Smooth muscle cell (in vitro differentiated cells): ENCODE results near the gene ZNF670. TPM values are rescaled to one million over a fixed set of nuclear protein-coding genes. Genes with fewer than 3 reads are reported as not detected.

Source experiments
- DNase-seq: peaks from one replicate; lab custom pipeline; 2025; ENCODE audit not compliant: unreplicated experiment; lab: John Stamatoyannopoulos, UW
- H2AFZ ChIP-seq: fragments of 200-600 bp; sonication (generic); 2 replicates; pipeline ENCODE4 v1.6.0; 2016; ENCODE audit warnings: antibody characterized with exemption, low read depth, mild to moderate bottlenecking
- H3F3A ChIP-seq: fragments of 200-600 bp; sonication (generic); 2 replicates; pipeline ENCODE4 v1.6.0; 2017; ENCODE audit warnings: antibody characterized with exemption, low read depth
- H3K27ac ChIP-seq: fragments of 200-600 bp; sonication (generic); 2 replicates; pipeline ENCODE4 v1.5.1; 2016; ENCODE audit warnings: low read depth, mild to moderate bottlenecking
- H3K27me3 ChIP-seq: fragments of 200-600 bp; sonication (generic); 2 replicates; pipeline ENCODE4 v1.6.1; 2016; ENCODE audit warnings: low read depth, mild to moderate bottlenecking
- H3K36me3 ChIP-seq: fragments of 200-600 bp; sonication (generic); 2 replicates; pipeline ENCODE4 v1.5.1; 2016; ENCODE audit warnings: low read depth
- H3K4me1 ChIP-seq: fragments of 200-600 bp; sonication (generic); 2 replicates; pipeline ENCODE4 v1.5.1; 2016; ENCODE audit warnings: low read depth
- H3K4me2 ChIP-seq: fragments of 200-600 bp; sonication (generic); 2 replicates; pipeline ENCODE4 v1.6.0; 2016; ENCODE audit warnings: mild to moderate bottlenecking
- H3K4me3 ChIP-seq: fragments of 200-600 bp; sonication (generic); 2 replicates; pipeline ENCODE4 v1.5.1; 2016; ENCODE audit warnings: mild to moderate bottlenecking
- H3K79me2 ChIP-seq: fragments of 200-600 bp; sonication (generic); 2 replicates; pipeline ENCODE4 v1.6.0; 2016; ENCODE audit warnings: low read depth, mild to moderate bottlenecking
- H3K9ac ChIP-seq: fragments of 200-600 bp; sonication (generic); 2 replicates; pipeline ENCODE4 v1.6.0; 2016; ENCODE audit warnings: low read depth
- H3K9me3 ChIP-seq: fragments of 200-600 bp; sonication (generic); replicated peaks from 2 replicates; pipeline ENCODE4 v1.5.1; 2016; ENCODE audit warnings: low read depth
- H4K20me1 ChIP-seq: fragments of 200-600 bp; sonication (generic); 2 replicates; pipeline ENCODE4 v1.6.0; 2016; ENCODE audit warnings: low read depth
- WGBS: methylation state at CpG from one replicate; pipeline ENCODE4 v1.1.7; 2016; ENCODE audit warnings: low lambda C conversion rate; 5-methylcytosine and 5-hydroxymethylcytosine counted together
- polyA plus RNA-seq: library from polyadenylated mRNA; unstranded; fragments of >200 nt; fragmentation: Nextera tagmentation; extraction: Ambion mirVana; gene quantifications from 2 replicates; pipeline ENCODE4 v1.2.1, GENCODE V29; 2016
- total RNA-seq: library from RNA; depleted of rRNA; stranded (reverse); fragments of >200 nt; gene quantifications from 2 replicates; pipeline ENCODE4 v1.2.3, GENCODE V29; 2014
- TF ChIP-seq, protein P1 (sequence below): fragments of 200-600 bp; sonication (generic); IDR thresholded peaks from 2 replicates; pipeline ENCODE4 v1.5.1; 2017; ENCODE audit warnings: borderline replicate concordance, mild to moderate bottlenecking, antibody characterized with exemption; ENCODE audit not compliant: insufficient read depth, poor library complexity, severe bottlenecking

ZNF670 gene
- total and polyA plus RNA-seq, 2 experiments from 2014 or later, result 2.8 to 3.9 TPM

DNA sequence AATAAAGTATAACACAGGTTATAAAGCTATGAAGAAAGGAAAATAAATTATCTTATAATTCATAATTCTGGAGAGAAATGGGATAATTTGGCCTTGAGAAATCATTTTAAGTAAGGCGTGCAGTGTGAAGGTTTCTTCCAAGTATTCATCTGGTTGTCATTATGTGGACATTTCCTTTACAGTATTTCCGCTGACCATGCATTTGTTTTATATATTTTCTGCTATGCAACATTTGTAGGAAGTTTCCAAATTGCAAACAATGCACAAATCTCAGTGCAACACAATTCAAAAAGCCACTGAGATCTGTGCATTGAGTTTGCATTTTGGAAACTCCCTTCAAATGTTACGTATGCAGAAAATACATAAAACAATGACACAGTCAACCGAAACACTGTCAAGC is 17.8 kb downstream of the ZNF670 start:
- Histone ChIP-seq H3K36me3 (no peaks in the 10 kb centered on the region), H3K79me2 (peaks cover 43% of the 10 kb centered on the region), H3K4me1 (no peaks in the 10 kb centered on the region), H2AFZ (no peak overlapping the region), H4K20me1 (peaks cover 9% of the 10 kb centered on the region), H3K9me3 (no peaks in the 10 kb centered on the region), H3K4me3 (no peak overlapping the region), H3K27ac (no peak overlapping the region), H3F3A (no peaks in the 10 kb centered on the region), H3K27me3 (no peaks in the 10 kb centered on the region), H3K4me2 (no peak overlapping the region), H3K9ac (no peak overlapping the region)
- TF ChIP-seq, protein P1, sequence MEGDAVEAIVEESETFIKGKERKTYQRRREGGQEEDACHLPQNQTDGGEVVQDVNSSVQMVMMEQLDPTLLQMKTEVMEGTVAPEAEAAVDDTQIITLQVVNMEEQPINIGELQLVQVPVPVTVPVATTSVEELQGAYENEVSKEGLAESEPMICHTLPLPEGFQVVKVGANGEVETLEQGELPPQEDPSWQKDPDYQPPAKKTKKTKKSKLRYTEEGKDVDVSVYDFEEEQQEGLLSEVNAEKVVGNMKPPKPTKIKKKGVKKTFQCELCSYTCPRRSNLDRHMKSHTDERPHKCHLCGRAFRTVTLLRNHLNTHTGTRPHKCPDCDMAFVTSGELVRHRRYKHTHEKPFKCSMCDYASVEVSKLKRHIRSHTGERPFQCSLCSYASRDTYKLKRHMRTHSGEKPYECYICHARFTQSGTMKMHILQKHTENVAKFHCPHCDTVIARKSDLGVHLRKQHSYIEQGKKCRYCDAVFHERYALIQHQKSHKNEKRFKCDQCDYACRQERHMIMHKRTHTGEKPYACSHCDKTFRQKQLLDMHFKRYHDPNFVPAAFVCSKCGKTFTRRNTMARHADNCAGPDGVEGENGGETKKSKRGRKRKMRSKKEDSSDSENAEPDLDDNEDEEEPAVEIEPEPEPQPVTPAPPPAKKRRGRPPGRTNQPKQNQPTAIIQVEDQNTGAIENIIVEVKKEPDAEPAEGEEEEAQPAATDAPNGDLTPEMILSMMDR, result no peak
- DNase-seq, result no peak
- 98% methylated on average over 4 of the region's 4 CpGs for WGBS

GRCh38 chr1:247056071-247056470 is 22.5 kb downstream of the ZNF670 start:
- H3K9ac ChIP-seq, result no peak overlapping the region
- H4K20me1 ChIP-seq, result no peaks in the 10 kb centered on the region
- DNase-seq, result no peak
- H3F3A ChIP-seq, result no peaks in the 10 kb centered on the region
- TF ChIP-seq, protein P1, result no peak
- no peaks in the 10 kb centered on the region for H3K36me3 ChIP-seq
- H3K27me3 ChIP-seq, result no peaks in the 10 kb centered on the region
- WGBS, result 96% methylated on average over 2 of the region's 2 CpGs
- peaks cover 34% of the 10 kb centered on the region for H3K79me2 ChIP-seq
- no peak overlapping the region for H2AFZ ChIP-seq
- no peak overlapping the region for H3K27ac ChIP-seq
- H3K9me3 ChIP-seq, result peaks cover 10% of the 10 kb centered on the region
- no peaks in the 10 kb centered on the region for H3K4me1 ChIP-seq
- no peak overlapping the region for H3K4me3 ChIP-seq
- H3K4me2 ChIP-seq, result no peak overlapping the region

GRCh38 chr1:247054992-247055415 is 23.6 kb downstream of the ZNF670 start:
- Histone ChIP-seq H3K9me3 (peaks cover 10% of the 10 kb centered on the region), H2AFZ (no peak overlapping the region), H3K27me3 (no peaks in the 10 kb centered on the region), H3K9ac (no peak overlapping the region), H3K4me3 (no peak overlapping the region), H3K79me2 (peaks cover 34% of the 10 kb centered on the region), H4K20me1 (no peaks in the 10 kb centered on the region), H3K4me1 (no peaks in the 10 kb centered on the region), H3K36me3 (no peaks in the 10 kb centered on the region), H3K27ac (no peak overlapping the region), H3K4me2 (no peak overlapping the region), H3F3A (no peaks in the 10 kb centered on the region)
- TF ChIP-seq, protein P1, result no peak
- 63% methylated on average over 2 of the region's 2 CpGs for WGBS
- no peak for DNase-seq

DNA sequence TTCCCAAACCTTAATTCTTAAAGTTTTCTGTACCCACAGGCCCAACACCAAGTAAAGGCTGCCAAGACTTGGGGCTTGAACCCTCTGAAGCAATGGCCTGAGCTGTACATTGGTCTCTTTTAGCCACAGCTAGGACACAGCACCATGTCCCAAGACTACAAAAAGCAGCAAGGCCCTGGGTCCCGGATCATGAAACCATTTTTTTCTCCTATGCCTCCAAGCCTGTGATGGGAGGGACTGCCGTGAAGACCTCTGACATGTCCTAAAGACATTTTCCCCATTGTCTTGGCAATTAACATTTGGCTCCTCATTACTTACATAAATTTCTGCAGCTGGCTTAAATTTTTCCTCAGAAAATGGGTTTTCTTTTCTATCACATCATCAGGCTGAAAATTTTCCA is 30.9 kb downstream of the ZNF670 start:
- Histone ChIP-seq H3K27ac (no peak overlapping the region), H3K9ac (no peak overlapping the region), H3K4me3 (no peak overlapping the region), H3K79me2 (no peaks in the 10 kb centered on the region), H3K4me1 (no peaks in the 10 kb centered on the region), H3F3A (no peaks in the 10 kb centered on the region), H3K36me3 (no peaks in the 10 kb centered on the region), H3K4me2 (no peak overlapping the region), H2AFZ (no peak overlapping the region), H3K27me3 (no peaks in the 10 kb centered on the region), H4K20me1 (no peaks in the 10 kb centered on the region), H3K9me3 (peaks cover 15% of the 10 kb centered on the region)
- DNase-seq, result no peak
- TF ChIP-seq, protein P1, result no peak
- 90% methylated on average over 2 of the region's 2 CpGs for WGBS
